Measurements from ENCODE around the gene PIGQ. TPM values are rescaled to one million over a fixed set of nuclear protein-coding genes. Genes with fewer than 3 reads are reported as not detected.
A peak's percentile ranks its signal among the peaks of the same experiment; 100 is the strongest.

Gene PIGQ
- total RNA-seq, 1 experiment from 2014 or later, result 58.0 TPM

DNA sequence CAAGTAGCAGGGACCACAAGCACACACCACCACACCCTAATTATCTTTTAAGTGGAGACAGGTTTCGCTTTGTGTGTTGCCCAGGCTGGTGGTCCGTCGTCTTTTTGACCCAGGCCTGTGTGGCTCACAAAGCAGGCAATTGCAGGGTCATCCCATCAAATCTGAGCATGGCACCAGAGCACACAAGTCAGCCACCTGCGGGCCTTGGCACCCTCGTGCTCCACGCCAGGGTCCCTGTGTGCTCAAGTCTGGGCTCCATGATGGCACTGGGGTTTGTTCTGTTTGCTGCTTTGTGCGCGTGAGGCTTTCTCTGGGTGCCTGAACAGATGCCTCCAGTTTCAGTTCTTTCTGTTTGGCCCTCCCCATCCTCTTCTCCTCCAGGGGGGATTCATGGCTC is 44.6 kb upstream of the PIGQ start:
- no peak overlapping the region for H3K27ac ChIP-seq (ENCODE audit: insufficient read length, low read depth, low read length)
- H3K27me3 Mint-ChIP-seq (ENCODE audit: low read depth), result no peaks in the 10 kb centered on the region; the same call in 1 of the 2 replicates
- H2BK15ac ChIP-seq (ENCODE audit: low read depth, low read length), result no peak overlapping the region
- no peaks in the 10 kb centered on the region; the same call in 1 of the 2 replicates for H3K4me1 ChIP-seq (ENCODE audit: insufficient read depth, low read length)
- H4K5ac ChIP-seq (ENCODE audit: insufficient read length, low read depth, low read length), result no peak overlapping the region
- H3K4me1 Mint-ChIP-seq, result peaks cover 18 to 23% of the 10 kb centered on the region in 2 experiments
- H4K91ac ChIP-seq (ENCODE audit: insufficient read length, low read depth, low read length), result no peak overlapping the region
- no peaks in the 10 kb centered on the region for H3K79me1 ChIP-seq (ENCODE audit: insufficient read depth, low read depth, low read length, poor library complexity, severe bottlenecking)
- no peak overlapping the region for H3K9ac ChIP-seq (ENCODE audit: extremely low read depth, insufficient read length, low read length)
- no peaks in the 10 kb centered on the region for H3K27me3 ChIP-seq (ENCODE audit: insufficient read depth, low read length)
- TF ChIP-seq, protein P1, sequence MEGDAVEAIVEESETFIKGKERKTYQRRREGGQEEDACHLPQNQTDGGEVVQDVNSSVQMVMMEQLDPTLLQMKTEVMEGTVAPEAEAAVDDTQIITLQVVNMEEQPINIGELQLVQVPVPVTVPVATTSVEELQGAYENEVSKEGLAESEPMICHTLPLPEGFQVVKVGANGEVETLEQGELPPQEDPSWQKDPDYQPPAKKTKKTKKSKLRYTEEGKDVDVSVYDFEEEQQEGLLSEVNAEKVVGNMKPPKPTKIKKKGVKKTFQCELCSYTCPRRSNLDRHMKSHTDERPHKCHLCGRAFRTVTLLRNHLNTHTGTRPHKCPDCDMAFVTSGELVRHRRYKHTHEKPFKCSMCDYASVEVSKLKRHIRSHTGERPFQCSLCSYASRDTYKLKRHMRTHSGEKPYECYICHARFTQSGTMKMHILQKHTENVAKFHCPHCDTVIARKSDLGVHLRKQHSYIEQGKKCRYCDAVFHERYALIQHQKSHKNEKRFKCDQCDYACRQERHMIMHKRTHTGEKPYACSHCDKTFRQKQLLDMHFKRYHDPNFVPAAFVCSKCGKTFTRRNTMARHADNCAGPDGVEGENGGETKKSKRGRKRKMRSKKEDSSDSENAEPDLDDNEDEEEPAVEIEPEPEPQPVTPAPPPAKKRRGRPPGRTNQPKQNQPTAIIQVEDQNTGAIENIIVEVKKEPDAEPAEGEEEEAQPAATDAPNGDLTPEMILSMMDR (conservative IDR thresholded peaks at IDR 0.05), result no peak
- peaks cover 0 to 16% (median 14%) of the 10 kb centered on the region in 3 experiments; a peak in 3 of 7 replicates for H3K36me3 Mint-ChIP-seq (ENCODE audit: insufficient read depth in 1 of 3, low read depth in 3 of 3)
- no CpG with 5 or more reads among the region's 8 CpGs for WGBS (ENCODE audit: extremely low coverage, insufficient read length, low lambda C conversion rate)
- H3K4me2 ChIP-seq (ENCODE audit: insufficient read depth, insufficient read length, low read length), result no peak overlapping the region
- H3K56ac ChIP-seq (ENCODE audit: insufficient read length, low read depth, low read length), result no peak overlapping the region
- no peak overlapping the region for H3K23ac ChIP-seq (ENCODE audit: insufficient read length, low read depth, low read length)
- H3T11ph ChIP-seq (ENCODE audit: low read length), result no peak overlapping the region
- peak overlapping the region in 2 of 3 experiments; percentile 7 to 81; a peak in 2 of 7 replicates for H3K27ac Mint-ChIP-seq
- no peak overlapping the region for H2BK20ac ChIP-seq (ENCODE audit: low read depth, low read length, poor library complexity, severe bottlenecking)
- H3K79me2 ChIP-seq (ENCODE audit: insufficient read depth, low read length), result peaks cover 13% of the 10 kb centered on the region; the same call in 1 of the 2 replicates
- no peak overlapping the region for H3K18ac ChIP-seq (ENCODE audit: insufficient read length, low read depth, low read length)
- peak overlapping the region; percentile 56 to 79; a peak in 3 of 5 replicates for H3K4me3 Mint-ChIP-seq
- no peak overlapping the region for H2BK120ac ChIP-seq (ENCODE audit: low read depth, low read length, poor library complexity, severe bottlenecking)
- H3K14ac ChIP-seq (ENCODE audit: insufficient read depth, low read length), result no peak overlapping the region
- no peak overlapping the region for H2BK12ac ChIP-seq (ENCODE audit: insufficient read length, low read depth, low read length)
- peaks cover 13% of the 10 kb centered on the region for H3K23me2 ChIP-seq (ENCODE audit: insufficient read length, low read depth, low read length, poor library complexity, severe bottlenecking)
- DNase-seq, result no peak
- peaks cover 3% of the 10 kb centered on the region for H4K20me1 ChIP-seq (ENCODE audit: control insufficient read depth, insufficient read depth, insufficient read length)
- H2BK5ac ChIP-seq (ENCODE audit: insufficient read length, low read length), result no peak overlapping the region
- no peak overlapping the region for H2AFZ ChIP-seq (ENCODE audit: low read length)
- no peak overlapping the region for H3K4ac ChIP-seq (ENCODE audit: low read depth, low read length)
- no peaks in the 10 kb centered on the region for H3K9me3 ChIP-seq (ENCODE audit: control insufficient read depth, low read depth, low read length)
- H2AK5ac ChIP-seq (ENCODE audit: insufficient read length, low read length), result no peak overlapping the region
- no peak overlapping the region for H4K8ac ChIP-seq (replicated peaks; ENCODE audit: insufficient read length, low read depth, low read length)
- no peaks in the 10 kb centered on the region for H3K9me3 Mint-ChIP-seq
